HFFc6 (cell line): ENCODE measurements around the gene POLR2H. TPM values are rescaled to one million over a fixed set of nuclear protein-coding genes. Genes with fewer than 3 reads are reported as not detected.

ENCODE experiments used
- DNase-seq: peaks from one replicate; pipeline ENCODE4 v3.0.0-alpha.2; 2018
- H3K27ac Mint-ChIP-seq: 2 replicates; pipeline ENCODE4 v1.8.0; 2020; ENCODE audit warnings: mild to moderate bottlenecking, mixed read lengths
- H3K27me3 Mint-ChIP-seq: 2 replicates; pipeline ENCODE4 v1.8.0; 2021; ENCODE audit warnings: mild to moderate bottlenecking, moderate library complexity, mixed read lengths; ENCODE audit not compliant: insufficient read depth
- H3K36me3 Mint-ChIP-seq: 2 replicates; pipeline ENCODE4 v1.8.0; 2021; ENCODE audit warnings: low read depth, mixed read lengths
- H3K4me1 Mint-ChIP-seq: 2 replicates; pipeline ENCODE4 v1.8.0; 2020; ENCODE audit warnings: low read depth, mixed read lengths
- H3K4me3 Mint-ChIP-seq: 2 replicates; pipeline ENCODE4 v1.8.0; 2020; ENCODE audit warnings: mild to moderate bottlenecking, moderate library complexity, mixed read lengths
- H3K9me3 Mint-ChIP-seq: 2 replicates; pipeline ENCODE4 v1.8.0; 2020; ENCODE audit warnings: mild to moderate bottlenecking, mixed read lengths
- total RNA-seq, 6 experiments: library from RNA; stranded (reverse); fragmentation: NEBNext Ultra II Directional; extraction: Animal tissue kit (Norgen Biotek cat#: 25700); gene quantifications; 2 replicates in 1 of 6; 3 replicates in 5 of 6; pipeline ENCODE4 v1.2.3, GENCODE V29; 2021
- TF ChIP-seq, protein P1 (sequence below): fragments of 200-600 bp; sonication (generic); IDR thresholded peaks from 2 replicates; pipeline ENCODE4 v1.5.0; 2021; ENCODE audit warnings: antibody characterized with exemption, mild to moderate bottlenecking

POLR2H gene
- total RNA-seq, 6 experiments from 2014 or later, result 45.4 to 68.6 (median 50.1) TPM

DNA sequence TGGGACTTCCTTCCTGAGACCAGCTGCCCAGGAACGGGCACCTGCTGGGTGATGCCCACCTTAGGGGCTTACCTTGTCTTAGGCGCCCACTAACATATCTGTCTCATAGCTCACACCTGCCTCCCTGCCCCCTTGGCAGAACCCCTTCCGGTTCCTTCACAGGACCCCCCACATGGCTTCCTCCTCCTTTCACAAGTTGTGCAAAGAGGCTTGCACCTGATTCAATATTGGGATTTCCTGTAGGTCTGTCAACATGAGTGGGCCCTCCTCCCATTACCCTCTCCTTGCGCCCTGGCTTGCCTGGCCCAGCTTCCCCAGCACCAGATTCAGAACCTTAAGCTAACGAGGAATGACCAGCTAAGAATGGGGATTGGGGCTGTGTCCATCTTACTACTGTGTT is 15.9 kb downstream of the POLR2H start:
- Mint-ChIP-seq H3K4me1 (peaks cover 14% of the 10 kb centered on the region), H3K9me3 (no peaks in the 10 kb centered on the region), H3K4me3 (no peak overlapping the region), H3K36me3 (no peaks in the 10 kb centered on the region), H3K27ac (no peak overlapping the region), H3K27me3 (peaks cover 44% of the 10 kb centered on the region)
- TF ChIP-seq, protein P1, sequence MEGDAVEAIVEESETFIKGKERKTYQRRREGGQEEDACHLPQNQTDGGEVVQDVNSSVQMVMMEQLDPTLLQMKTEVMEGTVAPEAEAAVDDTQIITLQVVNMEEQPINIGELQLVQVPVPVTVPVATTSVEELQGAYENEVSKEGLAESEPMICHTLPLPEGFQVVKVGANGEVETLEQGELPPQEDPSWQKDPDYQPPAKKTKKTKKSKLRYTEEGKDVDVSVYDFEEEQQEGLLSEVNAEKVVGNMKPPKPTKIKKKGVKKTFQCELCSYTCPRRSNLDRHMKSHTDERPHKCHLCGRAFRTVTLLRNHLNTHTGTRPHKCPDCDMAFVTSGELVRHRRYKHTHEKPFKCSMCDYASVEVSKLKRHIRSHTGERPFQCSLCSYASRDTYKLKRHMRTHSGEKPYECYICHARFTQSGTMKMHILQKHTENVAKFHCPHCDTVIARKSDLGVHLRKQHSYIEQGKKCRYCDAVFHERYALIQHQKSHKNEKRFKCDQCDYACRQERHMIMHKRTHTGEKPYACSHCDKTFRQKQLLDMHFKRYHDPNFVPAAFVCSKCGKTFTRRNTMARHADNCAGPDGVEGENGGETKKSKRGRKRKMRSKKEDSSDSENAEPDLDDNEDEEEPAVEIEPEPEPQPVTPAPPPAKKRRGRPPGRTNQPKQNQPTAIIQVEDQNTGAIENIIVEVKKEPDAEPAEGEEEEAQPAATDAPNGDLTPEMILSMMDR, result no peak
- no peak for DNase-seq

DNA sequence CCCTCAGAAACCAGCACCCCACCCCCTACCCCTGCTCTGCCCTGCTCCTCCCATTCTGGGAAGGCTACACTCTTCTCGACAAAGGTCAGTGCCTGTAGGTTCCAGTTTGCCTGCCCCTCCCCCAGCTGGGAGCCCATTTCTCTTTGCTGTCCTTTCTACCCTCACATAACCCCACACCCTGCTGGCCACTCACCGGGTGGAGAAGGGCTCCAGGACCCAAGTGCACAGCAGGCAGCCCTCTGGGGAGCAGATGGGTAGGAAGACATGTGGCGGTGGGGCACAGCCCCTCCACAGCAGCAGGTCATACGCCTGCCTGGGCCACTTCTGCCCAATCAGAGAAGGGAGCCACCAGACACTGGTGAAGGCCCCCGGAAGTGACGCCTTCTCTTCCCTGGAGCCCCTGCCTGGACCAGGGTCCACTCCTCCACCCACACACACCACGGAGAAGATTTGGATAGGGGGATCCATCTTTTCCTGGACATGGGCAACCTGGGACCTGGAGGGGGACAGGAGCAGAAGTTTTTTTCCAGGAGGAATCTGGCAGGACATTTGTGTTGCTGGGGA is 16.5 kb downstream of the POLR2H start, which contains the start of gene THPO:
THPO (minus strand) TSS at position 326 of the 564 bp plus-strand sequence. CDS start 1,948 bp downstream, outside the sequence.
- peaks cover 14% of the 10 kb centered on the region for H3K4me1 Mint-ChIP-seq

DNA sequence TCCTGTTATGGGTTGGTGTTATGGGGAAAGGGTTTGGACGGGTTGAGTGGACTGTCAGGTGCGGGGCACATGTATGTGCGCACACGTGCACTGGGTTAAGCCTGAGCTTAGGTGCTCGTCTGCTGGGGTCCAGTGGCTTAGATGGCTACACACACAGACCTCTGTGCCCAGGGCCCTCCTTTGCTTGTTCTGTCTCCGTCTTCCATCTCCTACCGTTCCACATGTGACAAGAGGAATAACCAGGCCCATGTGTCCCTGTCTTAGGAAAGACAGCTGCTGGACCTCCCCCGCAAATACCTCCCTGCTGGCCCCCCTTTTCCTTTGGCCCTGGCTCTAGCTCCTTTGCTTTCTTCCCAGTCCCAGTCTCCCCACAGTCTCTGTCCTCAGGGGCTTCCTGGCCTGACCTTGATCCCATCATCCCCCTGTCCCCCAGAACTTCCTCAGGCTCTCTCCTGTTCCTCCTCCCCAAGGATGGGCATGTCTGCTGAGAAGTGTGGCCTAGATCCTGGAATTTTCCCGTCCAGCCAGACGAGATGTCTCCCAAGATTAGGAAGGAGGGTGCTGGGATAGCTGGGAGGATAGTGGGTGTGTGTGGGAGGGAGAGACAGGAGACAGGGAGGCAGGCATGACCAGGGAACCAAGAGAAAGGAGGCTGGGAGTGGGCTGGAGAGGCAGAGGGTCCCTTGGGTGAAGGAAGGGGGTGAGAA is 17.3 kb downstream of the POLR2H start:
- Mint-ChIP-seq H3K4me3 (peak overlapping the region; percentile 20; the same call in 1 of the 2 replicates), H3K4me1 (peaks cover 7% of the 10 kb centered on the region), H3K27ac (no peak overlapping the region), H3K36me3 (no peaks in the 10 kb centered on the region), H3K9me3 (no peaks in the 10 kb centered on the region), H3K27me3 (peaks cover 47% of the 10 kb centered on the region)
- TF ChIP-seq, protein P1, result no peak
- DNase-seq, result no peak

More for the DNA sequence above, 16.5 kb downstream of the POLR2H start, which contains the start of gene THPO:
- Mint-ChIP-seq H3K9me3 (no peaks in the 10 kb centered on the region), H3K4me3 (no peak within 1 kb of the TSS), H3K27me3 (peaks cover 45% of the 10 kb centered on the region), H3K36me3 (no peaks in the 10 kb centered on the region), H3K27ac (no peak within 1 kb of the TSS)
- no peak for DNase-seq
- TF ChIP-seq, protein P1, result no peak

DNA sequence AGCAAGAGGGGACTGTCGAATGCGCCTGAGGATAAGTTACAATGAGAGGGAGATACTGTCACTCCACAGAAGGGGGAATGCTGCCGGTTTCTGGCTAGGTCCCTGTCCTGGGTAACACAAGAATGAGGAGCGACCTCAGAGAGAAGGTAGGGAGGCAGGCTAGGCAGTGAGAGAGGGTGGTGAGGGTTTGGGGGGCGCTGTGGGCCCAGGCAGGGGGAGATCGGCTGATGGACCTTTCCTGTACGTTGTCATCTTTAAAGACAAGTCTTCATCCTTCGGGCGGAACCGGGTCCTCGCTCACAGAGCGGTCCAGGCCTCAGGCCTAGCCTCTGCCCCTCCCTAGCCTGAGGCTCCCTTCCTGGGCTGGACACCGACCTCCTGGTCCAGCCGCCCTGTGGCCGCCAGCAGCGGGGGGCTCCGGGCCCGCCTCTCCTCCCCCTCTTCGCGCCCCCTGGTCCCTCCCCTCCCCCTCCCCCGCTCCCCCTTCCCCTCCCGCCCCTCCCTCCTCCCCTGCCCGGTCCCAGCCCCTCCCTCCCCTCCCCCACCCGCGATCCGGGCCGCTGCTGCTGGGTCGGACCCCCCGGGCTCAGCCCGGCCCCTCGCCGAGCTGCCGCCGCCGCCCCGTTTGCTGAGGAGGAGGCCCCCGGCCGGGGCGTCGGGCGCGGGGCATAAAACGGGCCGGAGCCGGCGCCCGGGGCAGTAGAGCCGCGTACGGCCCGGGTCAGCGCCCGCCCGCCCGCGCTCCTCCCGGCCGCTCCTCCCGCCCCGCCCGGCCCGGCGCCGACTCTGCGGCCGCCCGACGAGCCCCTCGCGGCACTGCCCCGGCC is 18.1 kb downstream of the POLR2H start, which contains the start of gene CHRD:
CHRD (plus strand) TSS at position 697 of the 827 bp plus-strand sequence. CDS start 265 bp downstream, outside the sequence.
- no peaks in the 10 kb centered on the region for H3K36me3 Mint-ChIP-seq
- peaks cover 48% of the 10 kb centered on the region for H3K27me3 Mint-ChIP-seq
- H3K27ac Mint-ChIP-seq, result no peak within 1 kb of the TSS

DNA sequence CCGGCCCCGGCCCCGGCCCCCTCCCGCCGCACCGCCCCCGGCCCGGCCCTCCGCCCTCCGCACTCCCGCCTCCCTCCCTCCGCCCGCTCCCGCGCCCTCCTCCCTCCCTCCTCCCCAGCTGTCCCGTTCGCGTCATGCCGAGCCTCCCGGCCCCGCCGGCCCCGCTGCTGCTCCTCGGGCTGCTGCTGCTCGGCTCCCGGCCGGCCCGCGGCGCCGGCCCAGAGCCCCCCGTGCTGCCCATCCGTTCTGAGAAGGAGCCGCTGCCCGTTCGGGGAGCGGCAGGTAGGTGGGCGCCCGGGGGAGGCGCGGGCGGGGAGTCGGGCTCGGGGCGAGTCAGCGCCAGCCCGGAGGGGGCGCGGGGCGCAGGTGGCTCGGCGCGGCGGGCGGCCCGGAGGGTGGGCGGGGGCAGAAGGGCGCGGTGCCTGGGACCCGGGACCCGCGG is 18.7 kb downstream of the POLR2H start:
- H3K27ac Mint-ChIP-seq, result no peak overlapping the region
- H3K4me3 Mint-ChIP-seq, result no peak overlapping the region
- no peak for DNase-seq
- no peaks in the 10 kb centered on the region for H3K36me3 Mint-ChIP-seq
- no peaks in the 10 kb centered on the region for H3K9me3 Mint-ChIP-seq
- TF ChIP-seq, protein P1, result no peak
- peaks cover 49% of the 10 kb centered on the region for H3K27me3 Mint-ChIP-seq
- peaks cover 6% of the 10 kb centered on the region; the same call in 1 of the 2 replicates for H3K4me1 Mint-ChIP-seq

More for the DNA sequence above, 18.1 kb downstream of the POLR2H start, which contains the start of gene CHRD:
- H3K4me1 Mint-ChIP-seq, result peaks cover 6% of the 10 kb centered on the region; the same call in 1 of the 2 replicates
- TF ChIP-seq, protein P1, result no peak
- peak within 1 kb of the TSS; percentile 20; the same call in 1 of the 2 replicates for H3K4me3 Mint-ChIP-seq
- no peak for DNase-seq
- H3K9me3 Mint-ChIP-seq, result no peaks in the 10 kb centered on the region
